Activated CD8-positive, alpha-beta memory T cell treated with anti-CD3 and anti-CD28 coated beads for 24 hours (primary cell): ENCODE measurements around the gene ZFX.

Source experiments
- DNase-seq: peaks from one replicate; pipeline ENCODE4 v3.0.0-alpha.2; 2020

ZFX gene

GRCh38 chrX:24203072-24203808 is 53.7 kb downstream of the ZFX start:
- DNase-seq: no peak

GRCh38 chrX:24204331-24204730 is 54.8 kb downstream of the ZFX start:
- no peak for DNase-seq

GRCh38 chrX:24204958-24205357 is 55.4 kb downstream of the ZFX start:
- no peak for DNase-seq

GRCh38 chrX:24207826-24208225 is 58.3 kb downstream of the ZFX start:
- DNase-seq: no peak

- DNase-seq: no peak
Measured at GRCh38 chrX:24208496-24209240, 59.1 kb downstream of the ZFX start.

- DNase-seq: no peak
Measured at GRCh38 chrX:24210190-24210589, 60.7 kb downstream of the ZFX start.

GRCh38 chrX:24214568-24214967 is 65.0 kb downstream of the ZFX start:
- no peak for DNase-seq

GRCh38 chrX:24215272-24215671 is 65.7 kb downstream of the ZFX start:
- no peak for DNase-seq

- no peak for DNase-seq
Measured at GRCh38 chrX:24216037-24216436, 66.5 kb downstream of the ZFX start.

GRCh38 chrX:24216827-24217226 is 67.3 kb downstream of the ZFX start:
- no peak for DNase-seq

- no peak for DNase-seq
Measured at GRCh38 chrX:24219320-24219719, 69.8 kb downstream of the ZFX start.

- no peak for DNase-seq
Measured at GRCh38 chrX:24221872-24222271, 72.3 kb downstream of the ZFX start.

GRCh38 chrX:24225265-24225664 is 75.7 kb downstream of the ZFX start:
- DNase-seq: no peak

- no peak for DNase-seq
Measured at GRCh38 chrX:24226176-24226575, 76.6 kb downstream of the ZFX start.

- DNase-seq: no peak
Measured at GRCh38 chrX:24228596-24228995, 79.1 kb downstream of the ZFX start.

GRCh38 chrX:24229400-24229879 is 79.9 kb downstream of the ZFX start:
- no peak for DNase-seq

GRCh38 chrX:24229976-24230375 is 80.4 kb downstream of the ZFX start:
- no peak for DNase-seq

- DNase-seq: no peak
Measured at GRCh38 chrX:24231131-24231540, 81.6 kb downstream of the ZFX start.

GRCh38 chrX:24231641-24232179 is 82.2 kb downstream of the ZFX start:
- DNase-seq: no peak

- no peak for DNase-seq
Measured at GRCh38 chrX:24232796-24233195, 83.3 kb downstream of the ZFX start.

- DNase-seq: no peak
Measured at GRCh38 chrX:24235084-24235710, 85.7 kb downstream of the ZFX start.

GRCh38 chrX:24241822-24242648 is 92.5 kb downstream of the ZFX start:
- DNase-seq: no peak
